IMR-90 (cell line): ENCODE measurements around the gene MPPED2. TPM values are rescaled to one million over a fixed set of nuclear protein-coding genes. Genes with fewer than 3 reads are reported as not detected.

ENCODE experiments used
- ATAC-seq: fragments of 200-7000 bp; cut with Tn5 transposase; 2 replicates; pipeline ENCODE4 v1.9.1; 2020; ENCODE audit warnings: low read depth, mild to moderate bottlenecking, moderate library complexity
- BruUV-seq: library from RNA; stranded (reverse); fragments of 400-500 nt; replicated peaks from 2 replicates; lab custom pipeline; 2021; lab: Mats Ljungman, UMichigan
- CTCF ChIA-PET: fragments of 300-600 bp; formaldehyde crosslinking; extraction: SDS; loops from one replicate; lab custom pipeline; 2021; ENCODE audit warnings: antibody characterized with exemption; lab: Yijun Ruan, JAX
- POLR2A ChIA-PET: fragments of 300-600 bp; sonication (Branson Sonifier 250); formaldehyde crosslinking; loops from one replicate; lab custom pipeline; 2022; ENCODE audit warnings: antibody characterized with exemption; ENCODE audit not compliant: unreplicated experiment; lab: Charles Lee
- DNase-seq: peaks from one replicate; pipeline ENCODE4 v3.0.0; 2013
- H2AFZ ChIP-seq: replicated peaks from 2 replicates; pipeline ENCODE3; 2013; ENCODE audit warnings: low read length, mild to moderate bottlenecking; ENCODE audit not compliant: poor library complexity
- H2AK5ac ChIP-seq: 2 replicates; pipeline ENCODE4 v1.6.1; 2013; ENCODE audit warnings: low read depth, low read length, inconsistent platforms
- H2AK9ac ChIP-seq: replicated peaks from 2 replicates; pipeline ENCODE3; 2013; ENCODE audit warnings: mild to moderate bottlenecking, low read depth, low read length, moderate library complexity; ENCODE audit not compliant: poor library complexity
- H2BK120ac ChIP-seq: 2 replicates; pipeline ENCODE4 v1.6.1; 2013; ENCODE audit warnings: low read depth, low read length, inconsistent platforms
- H2BK15ac ChIP-seq: 3 replicates; pipeline ENCODE4 v1.6.1; 2013; ENCODE audit warnings: low read depth, low read length, inconsistent platforms
- H2BK20ac ChIP-seq: 2 replicates; pipeline ENCODE4 v1.6.1; 2013; ENCODE audit warnings: low read depth, mild to moderate bottlenecking, inconsistent platforms, low read length, moderate library complexity
- H2BK5ac ChIP-seq: 2 replicates; pipeline ENCODE4 v1.6.1; 2013; ENCODE audit warnings: mild to moderate bottlenecking, low read depth, low read length, inconsistent platforms; ENCODE audit not compliant: poor library complexity, severe bottlenecking
- H3K14ac ChIP-seq: replicated peaks from 2 replicates; pipeline ENCODE4 v1.6.1; 2013; ENCODE audit warnings: low read depth, low read length, inconsistent platforms
- H3K18ac ChIP-seq: 2 replicates; pipeline ENCODE4 v1.6.1; 2013; ENCODE audit warnings: low read depth, low read length, control low read depth
- H3K23ac ChIP-seq: 2 replicates; pipeline ENCODE4 v1.6.1; 2013; ENCODE audit warnings: low read depth, low read length, inconsistent platforms
- H3K27ac ChIP-seq: 2 replicates; pipeline ENCODE4 v1.5.1; 2013; ENCODE audit warnings: mild to moderate bottlenecking, control low read depth, low read length; ENCODE audit not compliant: insufficient read depth
- H3K27me3 ChIP-seq: 2 replicates; pipeline ENCODE4 v1.6.1; 2013; ENCODE audit warnings: low read length; ENCODE audit not compliant: control insufficient read depth, insufficient read depth
- H3K36me3 ChIP-seq: 2 replicates; pipeline ENCODE4 v1.6.1; 2013; ENCODE audit warnings: low read length, mixed read lengths; ENCODE audit not compliant: control insufficient read depth, insufficient read depth
- H3K4ac ChIP-seq: 2 replicates; pipeline ENCODE4 v1.6.1; 2013; ENCODE audit warnings: low read depth, low read length, inconsistent platforms
- H3K4me1 ChIP-seq: 2 replicates; pipeline ENCODE4 v1.6.1; 2013; ENCODE audit warnings: low read length, mixed read lengths; ENCODE audit not compliant: control insufficient read depth, insufficient read depth
- H3K4me2 ChIP-seq: 2 replicates; pipeline ENCODE4 v1.6.1; 2013; ENCODE audit warnings: low read depth, mild to moderate bottlenecking, control low read depth, low read length, moderate library complexity
- H3K4me3 ChIP-seq: 2 replicates; pipeline ENCODE4 v1.5.1; 2013; ENCODE audit warnings: low read depth, mild to moderate bottlenecking, control low read depth, low read length, moderate library complexity; ENCODE audit not compliant: insufficient read depth
- H3K56ac ChIP-seq: 2 replicates; pipeline ENCODE4 v1.6.1; 2013; ENCODE audit warnings: low read length, inconsistent platforms; ENCODE audit not compliant: insufficient read depth; ENCODE audit errors: extremely low read depth
- H3K79me1 ChIP-seq, 2 experiments: 2 replicates each; pipeline ENCODE4 v1.6.1; 2013; ENCODE audit warnings: low read length in 2 of 2, inconsistent platforms in 1 of 2, low read depth in 1 of 2
- H3K9ac ChIP-seq: 2 replicates; pipeline ENCODE4 v1.6.1; 2013; ENCODE audit warnings: low read depth, low read length, control low read depth
- H3K9me1 ChIP-seq: 2 replicates; pipeline ENCODE4 v1.6.1; 2013; ENCODE audit warnings: low read length, inconsistent platforms; ENCODE audit not compliant: insufficient read depth
- H3K9me3 ChIP-seq: 2 replicates; pipeline ENCODE4 v1.6.1; 2013; ENCODE audit warnings: low read length; ENCODE audit not compliant: control insufficient read depth, insufficient read depth
- H4K20me1 ChIP-seq: 2 replicates; pipeline ENCODE4 v1.6.1; 2013; ENCODE audit warnings: low read length, inconsistent platforms; ENCODE audit not compliant: insufficient read depth
- H4K5ac ChIP-seq: 2 replicates; pipeline ENCODE4 v1.6.1; 2013; ENCODE audit warnings: mild to moderate bottlenecking, low read depth, low read length, control low read depth
- H4K8ac ChIP-seq, 2 experiments: 2 replicates each; pipeline ENCODE4 v1.6.1; 2013; ENCODE audit warnings: low read depth in 2 of 2, low read length in 2 of 2, control low read depth in 1 of 2, inconsistent platforms in 1 of 2
- H4K91ac ChIP-seq: 2 replicates; pipeline ENCODE4 v1.6.1; 2013; ENCODE audit warnings: low read depth, low read length, inconsistent platforms; ENCODE audit not compliant: insufficient read depth
- ELK1 ChIP-seq: fragments of 150-350 bp; IDR thresholded peaks from 2 replicates; pipeline ENCODE4 v1.6.1; 2016; ENCODE audit warnings: low read depth, mild to moderate bottlenecking, low read length, moderate library complexity, borderline replicate concordance
- MAFK ChIP-seq: IDR thresholded peaks from 2 replicates; pipeline ENCODE4 v1.6.1; 2012; ENCODE audit warnings: low read depth, low read length, improper control_type of control experiment
- MAZ ChIP-seq: IDR thresholded peaks from 2 replicates; pipeline ENCODE4 v1.6.1; 2012; ENCODE audit warnings: low read depth, mild to moderate bottlenecking, low read length, improper control_type of control experiment, moderate library complexity, borderline replicate concordance
- MXI1 ChIP-seq: IDR thresholded peaks from 2 replicates; pipeline ENCODE4 v1.6.1; 2012; ENCODE audit warnings: low read depth, mild to moderate bottlenecking, low read length, moderate library complexity, borderline replicate concordance
- NFE2L2 ChIP-seq: fragments of 150-350 bp; IDR thresholded peaks from 2 replicates; pipeline ENCODE4 v1.6.1; 2016; ENCODE audit warnings: low read depth, mild to moderate bottlenecking, low read length
- RAD21 ChIP-seq: IDR thresholded peaks from 2 replicates; pipeline ENCODE4 v1.6.1; 2012; ENCODE audit warnings: low read length, improper control_type of control experiment
- SMC3 ChIP-seq: fragments of 150-350 bp; IDR thresholded peaks from 2 replicates; pipeline ENCODE4 v1.6.1; 2016; ENCODE audit warnings: low read depth, mild to moderate bottlenecking, antibody characterized with exemption, low read length, moderate library complexity
- WGBS, 2 experiments: methylation state at CpG; one replicate each; pipeline versions ENCODE4 v1.1.5 to v1.1.7; 2013; ENCODE audit warnings: missing lambda C conversion rate in 2 of 2; ENCODE audit not compliant: insufficient read length in 1 of 2; ENCODE audit errors: extremely low coverage in 2 of 2; 5-methylcytosine and 5-hydroxymethylcytosine counted together
- dilution Hi-C: fragments of 300-500 bp; cut with HindIII; formaldehyde crosslinking; loops from one replicate; pipeline ENCODE4 v1.14.3; 2018; ENCODE audit warnings: low sequenced_read_pairs; ENCODE audit not compliant: unreplicated experiment
- in situ Hi-C: fragments of 300-500 bp; cut with MboI; formaldehyde crosslinking; loops from 3 replicates; pipeline ENCODE4 v1.14.3; 2019; ENCODE audit warnings: low sequenced_read_pairs, inconsistent platforms, mixed read lengths
- intact Hi-C: fragments of 100-400 bp; cut with micrococcal nuclease; formaldehyde crosslinking; loops from 2 replicates; pipeline ENCODE4 v1.10.0; 2022
- polyA plus RNA-seq, 3 experiments: library from polyadenylated mRNA; depleted of rRNA; stranded (reverse); fragments of >200 nt; gene quantifications; 2 replicates each; pipeline ENCODE4 v1.2.3, GENCODE V29; 2012; ENCODE audit warnings: low replicate concordance in 1 of 3
- total RNA-seq: library from RNA; depleted of rRNA; stranded (reverse); fragments of >200 nt; gene quantifications from 2 replicates; pipeline ENCODE4 v1.2.3, GENCODE V29; 2012
- TF ChIP-seq, protein P1 (sequence below): fragments of 150-350 bp; IDR thresholded peaks from 2 replicates; pipeline ENCODE4 v1.6.1; 2017; ENCODE audit warnings: mild to moderate bottlenecking, antibody characterized with exemption, low read length, low read depth

The MPPED2 gene
- total and polyA plus RNA-seq, 2 of the 4 experiments (the other 2 are of a cell fraction) = 0.10 TPM; not detected in 1

DNA sequence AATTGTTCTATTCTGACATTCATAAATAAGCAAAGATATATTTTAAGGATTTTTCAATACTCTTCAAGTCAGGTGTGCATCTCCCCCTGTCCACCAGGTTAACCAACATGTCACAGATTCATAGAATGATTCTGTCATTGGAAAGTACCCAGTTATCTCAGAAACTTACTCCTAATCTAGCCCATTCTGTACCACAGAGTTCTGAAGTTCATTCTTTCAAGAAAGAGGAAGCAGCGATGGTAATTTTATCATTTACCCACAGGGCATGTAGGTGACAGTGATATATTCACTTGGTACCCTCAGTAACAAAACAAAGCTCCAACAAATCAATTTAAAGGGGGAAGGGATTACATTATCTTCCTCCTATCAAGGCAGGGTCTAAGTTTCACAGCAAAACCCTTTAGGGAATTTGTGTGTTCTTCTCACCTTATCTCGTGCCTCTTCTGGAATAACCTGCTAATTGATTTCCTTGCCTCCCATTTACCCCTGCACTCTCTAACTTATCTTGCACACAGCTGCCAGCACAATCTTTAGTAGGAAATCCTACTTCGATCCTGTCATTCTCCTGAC lies 19.0 kb upstream of the MPPED2 start:
- Histone ChIP-seq H2BK15ac (no peak overlapping the region), H4K5ac (no peak overlapping the region), H3K4ac (no peak overlapping the region), H3K4me3 (no peak overlapping the region), H3K14ac (no peak overlapping the region), H3K9me3 (no peaks in the 10 kb centered on the region), H2AK5ac (no peak overlapping the region), H3K9me1 (no peaks in the 10 kb centered on the region), H2AFZ (no peak overlapping the region), H2BK5ac (no peak overlapping the region), H3K27ac (no peak overlapping the region), H3K56ac (no peak overlapping the region), H2BK120ac (no peak overlapping the region), H2AK9ac (no peak overlapping the region), H3K27me3 (no peaks in the 10 kb centered on the region), H4K8ac (no peak overlapping the region), H2BK20ac (no peak overlapping the region), H4K20me1 (no peaks in the 10 kb centered on the region), H3K4me2 (no peak overlapping the region), H3K23ac (no peak overlapping the region), H3K4me1 (no peaks in the 10 kb centered on the region), H4K91ac (no peak overlapping the region), H3K18ac (no peak overlapping the region), H3K36me3 (no peaks in the 10 kb centered on the region), H3K9ac (no peak overlapping the region), H3K79me1 (no peaks in the 10 kb centered on the region)
- no TSS peak for BruUV-seq
- POLR2A ChIA-PET = no interaction called here
- ATAC-seq (no peak), DNase-seq (no peak)
- dilution Hi-C loops (no loop called here), intact Hi-C loops (no loop called here), in situ Hi-C loops (no loop called here)
- CTCF ChIA-PET = no interaction called here
- WGBS, 2 experiments = no CpG with 5 or more reads among the region's 3 CpGs
- no peak for TF ChIP-seq MXI1
- no peak for TF ChIP-seq SMC3
- no peak for TF ChIP-seq NFE2L2
- TF ChIP-seq ELK1 = no peak
- no peak for TF ChIP-seq MAFK
- no peak for TF ChIP-seq RAD21
- TF ChIP-seq MAZ = no peak
- TF ChIP-seq, protein P1, sequence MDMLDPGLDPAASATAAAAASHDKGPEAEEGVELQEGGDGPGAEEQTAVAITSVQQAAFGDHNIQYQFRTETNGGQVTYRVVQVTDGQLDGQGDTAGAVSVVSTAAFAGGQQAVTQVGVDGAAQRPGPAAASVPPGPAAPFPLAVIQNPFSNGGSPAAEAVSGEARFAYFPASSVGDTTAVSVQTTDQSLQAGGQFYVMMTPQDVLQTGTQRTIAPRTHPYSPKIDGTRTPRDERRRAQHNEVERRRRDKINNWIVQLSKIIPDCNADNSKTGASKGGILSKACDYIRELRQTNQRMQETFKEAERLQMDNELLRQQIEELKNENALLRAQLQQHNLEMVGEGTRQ = no peak
